ENCODE results near the gene AFDN.

AFDN gene

DNA sequence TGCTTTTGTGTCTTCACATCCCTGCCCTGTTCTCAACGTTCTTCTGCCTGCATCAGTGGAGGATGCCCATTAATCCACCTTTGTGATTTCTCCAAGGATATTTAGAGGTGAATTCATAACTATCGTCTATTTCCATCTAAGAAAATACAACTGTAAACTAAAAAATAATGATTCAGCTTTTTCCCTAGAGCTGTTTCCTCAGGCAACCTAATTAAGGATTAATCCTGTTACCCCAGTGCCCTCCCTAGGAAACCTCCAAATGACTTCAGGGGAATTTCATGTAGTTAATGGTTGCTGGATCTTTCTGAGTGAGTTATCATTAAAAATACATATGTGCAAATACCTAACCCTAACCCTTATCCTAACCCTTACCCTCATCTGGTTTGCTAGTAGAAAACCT, 14.6 kb upstream of the AFDN start:
- no peak for DNase-seq (ENCODE audit: low read depth in 2 of 2)

DNA sequence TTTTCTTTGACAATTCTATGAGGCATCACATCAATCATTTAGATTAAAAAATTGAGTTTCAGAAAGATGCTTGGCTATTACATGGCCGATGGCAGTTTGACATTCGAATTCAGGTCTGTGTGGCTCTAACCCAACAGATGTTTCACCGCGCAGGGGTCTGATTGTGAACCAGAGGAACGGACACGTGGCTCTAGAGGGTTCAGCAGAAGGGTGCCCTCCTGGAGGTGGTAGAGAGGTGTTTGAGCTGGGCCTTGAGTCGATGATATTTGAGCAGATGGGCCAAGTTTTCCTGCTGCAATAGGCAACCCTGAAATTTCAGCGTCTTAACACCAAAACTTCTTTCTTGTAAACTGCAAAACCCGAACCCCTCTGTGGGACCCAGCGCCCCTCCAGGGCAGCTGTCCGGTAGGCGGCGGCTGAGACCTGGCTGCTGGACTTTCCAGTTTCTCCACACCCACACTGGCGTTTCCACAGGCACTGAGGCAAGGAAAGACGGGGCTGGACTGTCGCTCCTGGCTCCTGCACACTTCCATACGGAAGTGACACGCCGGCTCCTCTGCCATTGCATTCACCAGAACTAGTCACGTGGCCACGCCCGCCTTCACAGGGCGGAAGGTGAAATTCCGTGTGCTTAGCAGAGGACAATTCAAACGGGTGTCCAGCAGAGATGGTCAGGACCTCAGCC, 11.3 kb upstream of the AFDN start:
- DNase-seq (ENCODE audit: low read depth in 2 of 2): no peak

DNA sequence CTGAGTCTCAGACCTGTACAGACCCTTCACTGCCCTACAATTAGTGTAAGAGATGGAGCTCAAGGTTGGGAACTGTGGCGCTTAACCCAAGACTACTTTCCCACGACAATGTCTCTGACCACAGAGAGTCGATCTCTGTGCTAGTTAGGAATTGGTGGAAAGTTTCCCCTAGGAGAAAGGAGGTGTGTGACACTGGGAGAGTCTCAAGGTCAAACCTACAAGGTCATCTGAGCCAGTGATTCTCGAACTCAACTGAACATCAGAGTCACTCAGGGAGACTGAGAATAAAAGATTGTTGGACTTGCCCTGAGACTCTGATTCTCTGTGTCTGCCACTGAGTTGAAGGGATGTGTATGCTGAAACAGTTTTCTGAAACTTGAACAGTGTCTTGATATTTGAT, 9.7 kb upstream of the AFDN start:
- no peak for DNase-seq (ENCODE audit: low read depth in 2 of 2)

DNA sequence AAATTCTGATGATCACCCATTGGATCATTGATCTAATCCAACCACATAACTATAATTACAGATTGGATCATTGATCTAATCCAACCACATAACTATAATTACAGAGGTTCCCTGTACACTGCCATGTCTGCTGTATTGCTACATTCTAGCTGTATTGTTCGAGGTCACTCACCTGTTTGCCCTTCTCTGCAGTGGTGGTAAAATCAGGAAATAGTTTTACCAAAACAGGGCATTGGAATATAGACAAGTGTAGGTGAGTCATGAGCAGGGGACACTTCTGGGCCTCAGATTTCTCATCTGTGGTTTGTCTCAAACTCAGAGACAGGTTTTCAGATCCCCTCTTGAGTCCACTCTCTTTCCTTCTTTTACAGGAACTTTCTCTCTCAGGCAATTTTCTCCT, 9.0 kb upstream of the AFDN start:
- DNase-seq (ENCODE audit: low read depth in 2 of 2): no peak

DNA sequence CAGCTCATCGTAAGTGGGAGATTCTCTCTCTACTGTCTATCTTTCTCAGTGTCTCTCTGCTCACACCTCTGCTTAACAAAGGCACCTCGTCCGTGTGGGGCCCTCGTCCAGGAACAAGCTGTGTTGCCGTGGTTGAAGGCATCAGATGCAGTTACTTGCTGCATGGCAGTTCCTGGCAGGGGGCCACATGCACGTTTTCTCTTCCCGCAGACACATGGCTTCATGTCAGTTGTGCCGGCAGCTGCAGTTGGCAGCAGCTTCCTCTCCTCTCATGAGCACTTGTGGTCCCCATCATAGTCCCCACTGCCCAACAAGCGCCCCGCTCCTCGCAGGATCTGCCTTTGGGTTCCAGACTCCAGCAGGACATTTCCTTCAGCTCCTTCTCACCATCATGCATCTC, 7.1 kb upstream of the AFDN start:
- no peak for DNase-seq (ENCODE audit: low read depth in 2 of 2)

DNA sequence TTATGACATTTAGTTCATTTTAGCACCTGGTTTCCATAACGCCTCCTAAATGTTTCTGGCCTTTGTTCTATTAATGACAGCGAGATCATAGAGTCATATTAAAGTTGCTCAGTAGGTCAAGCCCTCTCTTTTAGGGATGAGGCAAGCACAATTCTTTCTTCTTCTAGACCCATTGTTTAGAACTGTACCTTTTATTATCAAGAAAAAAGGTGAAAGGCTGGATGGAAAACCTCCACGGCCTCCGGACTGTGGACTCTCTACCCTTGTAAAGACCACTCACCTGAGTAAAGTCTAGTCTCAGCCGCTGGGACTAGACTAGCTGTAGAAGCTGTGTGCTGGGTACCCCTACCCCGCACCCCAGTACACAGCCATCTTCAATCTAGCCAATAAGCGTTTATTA, 6.0 kb upstream of the AFDN start:
- no peak for DNase-seq (ENCODE audit: low read depth in 2 of 2)

DNA sequence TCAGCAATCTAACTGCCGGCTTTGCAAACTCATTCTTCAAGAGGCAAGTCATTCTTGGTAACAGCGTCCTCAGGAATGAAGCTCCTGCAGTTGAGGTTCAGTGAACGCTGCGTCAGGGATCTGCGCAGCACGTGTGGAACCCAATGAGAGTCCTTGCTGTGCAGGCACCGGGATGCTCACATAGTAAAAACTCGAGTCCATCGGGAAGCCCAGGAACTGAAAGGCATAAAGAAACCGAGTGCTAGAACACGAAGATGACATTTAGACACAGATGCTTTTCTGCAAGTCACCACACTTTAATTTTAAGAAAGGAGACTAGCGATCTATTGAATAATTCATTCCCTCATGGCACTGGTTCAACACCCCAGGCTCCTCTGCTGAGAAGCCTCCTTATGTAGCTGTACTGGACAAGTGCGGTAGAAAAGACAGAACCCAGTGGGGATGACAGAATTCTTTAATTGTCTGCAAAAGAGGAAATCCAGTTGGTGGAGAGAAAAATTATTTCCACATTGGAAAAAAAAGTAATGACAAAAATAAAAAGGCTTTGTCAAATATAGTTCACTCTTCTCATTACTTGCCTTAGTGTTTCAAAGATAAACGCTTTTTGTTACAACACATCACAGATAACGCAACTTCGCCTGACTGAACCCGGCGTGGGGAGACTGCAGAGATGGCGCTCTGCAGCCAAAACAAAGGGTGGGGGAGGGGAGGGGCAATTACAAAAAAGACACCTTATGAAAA, 1.9 kb upstream of the AFDN start:
- DNase-seq (ENCODE audit: low read depth in 2 of 2): no peak

DNA sequence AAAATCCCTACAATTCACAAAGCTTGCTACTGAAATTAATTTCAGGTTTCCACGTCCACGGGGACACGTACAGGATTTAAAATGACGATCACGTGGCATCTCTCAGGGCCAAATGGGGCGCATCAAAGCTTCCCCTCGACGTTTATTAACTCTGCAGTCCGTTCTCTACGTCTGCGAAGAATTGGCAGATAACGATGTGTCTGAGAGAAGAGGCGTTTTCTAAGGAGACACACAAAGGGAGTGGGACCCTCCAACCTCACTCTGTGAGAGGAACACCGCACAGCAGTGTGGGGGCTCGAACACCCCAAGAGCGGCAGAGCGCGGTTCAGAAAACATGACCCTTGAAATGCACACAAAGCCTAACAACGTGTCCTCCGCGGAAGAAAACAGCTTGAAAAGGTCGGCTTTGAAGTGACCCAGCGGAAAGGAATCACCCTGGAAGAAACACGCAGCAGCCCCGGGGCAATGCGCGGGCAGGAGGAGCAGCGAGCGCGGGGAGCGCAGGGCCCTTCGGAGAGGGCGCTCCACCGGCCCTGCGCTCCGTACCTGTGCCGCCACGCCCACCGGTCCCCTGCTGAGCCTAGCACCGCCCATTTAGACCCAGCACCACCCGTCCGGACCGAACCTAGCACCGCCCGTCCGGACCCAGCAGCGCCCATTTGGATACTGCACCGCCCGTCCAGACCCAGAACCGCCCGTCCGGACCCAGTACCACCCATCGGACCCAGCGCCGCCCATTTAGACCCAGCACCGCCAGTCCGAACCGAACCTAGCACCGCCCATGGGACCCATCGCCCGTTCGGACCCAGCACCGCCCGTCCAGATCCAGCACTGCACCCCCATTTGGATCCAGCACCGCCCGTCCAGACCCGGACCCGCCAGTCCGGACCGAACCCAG, 1.1 kb upstream of the AFDN start:
- no peak for DNase-seq (ENCODE audit: low read depth in 2 of 2)

DNA sequence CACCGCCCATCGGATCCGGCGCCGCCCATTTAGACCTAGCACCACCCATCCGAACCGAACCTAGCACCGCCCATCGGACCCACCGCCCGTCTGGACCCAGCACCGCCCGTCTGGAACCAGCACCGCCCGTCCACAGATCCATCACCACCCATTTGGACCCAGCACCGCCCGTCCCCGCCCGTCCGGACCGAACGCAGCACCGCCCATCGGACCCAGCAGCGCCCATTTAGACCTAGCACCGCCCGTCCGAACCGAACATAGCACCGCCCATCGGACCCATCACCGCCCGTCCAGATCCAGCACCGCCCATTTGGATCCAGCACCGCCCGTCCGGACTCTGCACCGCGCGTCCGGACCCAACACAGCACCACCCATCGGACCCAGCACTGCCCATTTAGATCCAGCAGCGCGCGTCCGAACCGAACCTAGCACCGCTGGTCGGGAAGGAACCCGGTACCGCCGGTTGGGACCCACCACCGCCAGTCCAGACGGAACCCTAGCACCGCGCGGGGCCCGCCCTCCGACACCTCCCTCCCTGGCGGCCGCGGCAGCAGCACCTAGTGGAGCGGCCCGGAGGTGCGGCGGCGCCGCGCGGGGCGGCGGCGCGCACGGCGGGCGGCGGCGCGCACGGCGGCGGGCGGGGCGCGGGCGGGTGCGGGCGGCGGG, 348 bp upstream of the AFDN start:
- peak in 1 of 2 donors; percentile 43 for DNase-seq (ENCODE audit: low read depth in 2 of 2)

DNA sequence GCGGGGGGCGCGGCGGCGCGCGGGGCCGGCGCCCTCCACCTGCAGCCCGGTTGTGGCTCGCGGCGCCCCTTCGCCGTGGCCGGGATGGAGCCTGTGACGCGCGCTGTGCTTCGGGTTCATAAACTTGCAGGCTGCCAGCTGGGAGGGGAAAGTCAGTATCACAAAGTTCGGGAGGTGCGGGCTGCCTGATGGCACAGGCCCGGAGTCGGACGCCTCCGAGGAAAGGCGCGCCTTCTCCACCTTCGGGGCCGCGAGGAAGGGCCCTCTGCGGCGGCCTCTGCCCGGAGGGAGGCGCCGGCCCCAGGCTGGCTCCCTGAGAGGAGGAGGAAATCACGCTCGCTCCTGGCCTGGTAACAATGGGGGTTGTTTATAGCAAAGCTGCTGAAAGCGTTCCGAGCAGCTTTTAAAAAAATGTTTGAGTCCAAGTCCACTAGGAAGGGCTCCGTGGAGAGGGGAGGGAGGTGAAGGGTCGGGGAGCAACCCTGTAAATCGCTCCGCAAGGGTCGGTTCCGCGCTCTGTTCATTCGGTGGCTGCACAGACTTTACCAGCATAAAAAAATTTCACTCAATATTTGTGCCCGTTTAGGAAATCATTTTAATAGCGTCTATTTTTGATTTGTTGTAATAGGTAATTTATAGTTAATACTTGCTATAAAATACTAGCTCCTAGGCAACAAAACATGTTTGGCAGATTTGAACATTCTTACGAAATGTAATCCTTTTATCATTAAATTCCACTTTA, 1.0 kb downstream of the AFDN start:
- no peak for DNase-seq (ENCODE audit: low read depth in 2 of 2)

DNA sequence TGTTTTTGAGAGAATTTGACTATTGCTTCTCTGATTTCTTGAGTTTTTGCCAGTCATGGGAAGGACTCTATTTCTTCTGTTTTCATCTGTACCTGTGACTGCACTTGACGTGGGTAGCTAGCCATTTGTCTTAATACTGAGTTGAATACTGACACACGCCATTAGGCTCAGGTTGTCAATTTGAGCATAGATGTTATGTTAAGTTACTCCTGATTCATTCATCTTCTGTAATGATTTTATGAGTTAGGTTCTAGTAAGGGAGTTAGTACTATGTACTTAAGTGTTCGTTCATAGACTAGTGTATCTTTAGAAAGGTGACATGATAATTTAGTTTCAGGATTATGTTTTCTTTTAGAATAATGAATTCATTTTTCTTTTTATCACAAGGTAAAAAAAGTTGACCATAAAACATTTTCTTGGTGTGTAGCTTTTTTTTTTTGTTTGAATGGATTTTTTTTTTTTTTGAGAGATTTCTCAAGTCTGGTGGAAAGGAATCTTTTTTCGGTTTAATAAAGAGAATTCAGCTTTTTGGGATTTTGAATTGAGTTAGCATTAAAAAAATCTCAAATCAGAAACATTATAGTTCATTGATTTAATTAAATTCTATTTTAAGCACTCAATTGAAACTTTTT, 1.7 kb downstream of the AFDN start:
- no peak for DNase-seq (ENCODE audit: low read depth in 2 of 2)

DNA sequence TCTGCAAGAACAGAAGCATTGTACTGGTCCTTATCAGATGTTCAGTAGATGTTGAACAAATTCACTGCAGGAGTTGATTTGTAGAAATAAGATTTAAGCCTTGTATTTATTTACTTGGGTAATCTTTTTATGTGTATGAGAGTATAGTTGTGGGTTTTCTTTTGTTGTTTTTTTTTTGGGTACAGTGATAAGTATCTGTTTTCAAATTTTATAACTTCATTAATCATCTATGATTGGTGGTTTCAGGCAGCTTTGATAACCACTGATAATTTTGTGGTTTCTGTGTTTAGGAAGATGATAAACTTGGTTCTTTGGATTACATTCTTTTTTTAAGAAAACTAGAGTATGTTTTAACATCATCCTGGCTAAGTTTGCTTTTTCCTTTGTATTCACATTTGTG, 2.8 kb downstream of the AFDN start:
- DNase-seq (ENCODE audit: low read depth in 2 of 2): no peak

DNA sequence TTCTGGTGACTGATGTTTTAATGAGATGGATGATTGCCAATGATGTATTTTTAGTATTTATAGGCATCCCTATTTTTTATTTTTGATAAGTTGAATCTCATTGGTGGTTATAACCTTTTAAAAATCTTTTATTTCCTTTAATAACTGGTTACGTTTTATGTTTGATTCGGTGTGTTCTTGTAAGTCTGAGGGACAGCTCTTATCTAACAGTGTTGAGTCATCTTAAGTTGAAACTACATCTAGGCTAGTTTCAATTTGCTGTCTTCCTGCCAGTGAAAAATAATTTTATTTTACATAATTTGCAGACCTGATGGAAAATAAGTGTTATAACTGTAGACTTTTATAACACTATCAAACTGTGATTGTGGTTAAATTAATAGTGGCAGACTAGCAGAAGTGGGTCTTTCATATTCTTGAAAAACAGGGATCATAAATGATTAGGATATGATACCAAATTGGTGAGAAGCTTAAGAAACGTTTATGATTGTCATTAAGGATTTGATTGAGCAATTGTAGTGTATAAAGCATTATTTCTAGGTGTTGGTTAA, 4.6 kb downstream of the AFDN start:
- DNase-seq (ENCODE audit: low read depth in 2 of 2): no peak

DNA sequence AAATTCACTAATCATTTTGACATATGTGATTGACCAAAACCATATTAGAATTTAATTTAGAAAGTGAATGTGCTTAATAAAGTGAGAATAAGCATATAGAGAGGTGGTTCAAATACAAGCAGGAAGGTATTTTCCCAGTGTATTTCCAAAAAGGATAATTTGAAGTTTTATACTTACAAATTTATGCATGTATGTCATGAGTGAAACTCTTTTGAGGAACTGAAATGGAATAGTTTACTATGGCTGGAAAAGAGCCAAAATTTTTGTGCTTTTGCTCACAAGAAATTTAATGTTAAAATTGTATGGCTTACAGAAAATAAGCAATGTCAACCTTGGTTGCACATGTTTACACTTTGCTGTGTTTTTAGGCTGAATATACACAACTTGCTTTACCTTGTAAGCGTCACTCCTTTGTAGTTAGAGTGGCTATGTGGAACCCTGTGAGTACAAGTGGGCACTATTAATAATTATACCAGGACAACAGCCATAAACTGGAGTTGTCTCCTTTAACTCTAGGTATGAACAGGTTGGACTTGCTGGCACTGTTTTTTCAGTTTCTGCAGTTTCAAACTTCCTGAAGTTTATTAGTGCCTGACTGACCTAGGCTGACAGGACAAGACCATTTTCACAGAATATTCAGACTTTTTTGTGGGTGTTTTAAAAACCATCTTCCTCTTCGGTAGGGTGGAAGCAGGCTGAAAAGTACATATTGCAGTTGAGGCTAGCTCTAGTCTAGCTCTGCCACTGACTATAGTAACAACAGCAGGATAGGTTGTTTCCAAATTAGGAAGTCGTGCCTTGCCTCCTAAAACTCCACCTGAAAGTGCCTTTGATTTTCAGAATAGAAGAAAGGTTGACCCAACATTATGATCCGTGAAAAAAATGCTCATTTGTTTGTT, 6.0 kb downstream of the AFDN start:
- no peak for DNase-seq (ENCODE audit: low read depth in 2 of 2)

DNA sequence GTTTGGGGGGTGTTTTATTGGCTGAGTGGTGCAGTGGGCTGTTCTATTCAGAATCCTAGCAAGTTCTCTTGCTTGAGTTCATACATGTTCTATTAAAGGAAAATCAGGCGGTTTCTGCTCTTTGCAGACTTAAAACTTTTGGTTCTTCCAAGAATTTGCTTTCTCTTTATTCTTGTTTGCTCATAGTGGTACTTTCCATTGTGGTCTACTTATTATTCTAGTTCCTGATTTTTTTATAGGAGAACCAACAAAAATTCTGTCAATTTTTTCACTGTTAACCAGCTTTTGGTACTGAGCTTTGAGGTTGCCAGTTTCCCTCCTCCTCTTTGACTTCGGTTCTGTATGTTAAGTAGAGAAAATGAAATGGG, 6.7 kb downstream of the AFDN start:
- no peak for DNase-seq (ENCODE audit: low read depth in 2 of 2)

DNA sequence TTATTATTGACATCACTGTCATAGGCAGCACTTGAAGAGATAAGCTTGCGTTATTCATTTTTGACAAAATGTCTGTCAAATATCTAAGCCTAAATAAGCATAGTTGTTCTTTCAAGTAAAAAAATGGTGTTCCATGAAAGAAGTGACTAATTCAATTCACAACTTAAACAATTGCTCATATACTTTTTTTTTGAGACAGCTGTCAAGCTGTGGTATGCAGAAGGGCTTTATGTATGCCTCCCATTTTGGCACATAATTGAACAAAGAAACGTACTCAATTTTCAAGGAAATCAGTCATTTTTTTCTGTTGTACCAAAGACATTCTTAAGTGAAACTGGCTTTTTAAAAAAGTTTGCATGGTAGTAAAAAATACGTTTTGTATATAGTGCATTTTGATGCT, 8.5 kb downstream of the AFDN start:
- DNase-seq (ENCODE audit: low read depth in 2 of 2): no peak

DNA sequence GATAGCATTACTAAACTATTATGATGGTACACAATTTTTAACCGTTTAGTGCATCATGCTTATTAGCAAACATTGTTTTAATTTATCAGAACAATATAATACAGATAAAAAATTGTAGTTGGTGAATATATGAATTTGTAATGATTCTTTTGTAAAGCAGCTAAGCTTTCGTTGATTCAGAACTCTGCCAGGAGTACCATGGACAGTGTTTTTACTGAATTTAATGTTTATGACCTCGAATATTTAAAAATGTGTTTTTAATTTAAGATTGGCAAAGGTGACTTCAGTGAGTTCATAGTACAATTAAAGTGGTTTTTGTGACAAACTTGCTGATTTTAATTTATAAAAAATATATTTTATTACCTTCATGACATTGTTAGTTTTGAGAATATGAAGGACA, 10.0 kb downstream of the AFDN start:
- DNase-seq (ENCODE audit: low read depth in 2 of 2): no peak

DNA sequence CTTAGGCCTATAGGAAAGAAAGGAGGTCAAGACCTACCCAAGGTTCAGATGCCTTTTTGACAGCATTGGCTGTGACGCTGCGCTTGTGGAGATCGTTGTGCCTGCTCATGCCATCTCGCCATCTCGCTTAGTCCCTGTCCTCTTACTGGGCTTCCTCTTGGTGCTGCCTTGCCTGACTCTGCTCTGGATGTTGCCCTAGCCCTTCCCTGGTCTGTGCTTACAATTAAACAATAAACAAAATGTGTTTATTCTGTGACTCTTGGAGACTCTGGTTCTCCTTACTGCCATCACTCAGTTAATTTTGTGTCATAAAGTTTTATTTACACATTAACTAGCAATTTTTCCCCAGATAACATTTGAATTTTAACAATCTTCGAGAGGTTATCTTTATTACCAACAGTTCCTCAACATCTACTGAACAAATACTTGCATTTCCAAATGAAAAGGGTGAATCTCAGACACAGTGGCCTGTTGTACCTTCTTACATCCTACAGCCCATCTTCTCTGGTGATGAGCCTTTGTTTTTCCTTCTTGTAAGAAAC, 11.6 kb downstream of the AFDN start:
- no peak for DNase-seq (ENCODE audit: low read depth in 2 of 2)

DNA sequence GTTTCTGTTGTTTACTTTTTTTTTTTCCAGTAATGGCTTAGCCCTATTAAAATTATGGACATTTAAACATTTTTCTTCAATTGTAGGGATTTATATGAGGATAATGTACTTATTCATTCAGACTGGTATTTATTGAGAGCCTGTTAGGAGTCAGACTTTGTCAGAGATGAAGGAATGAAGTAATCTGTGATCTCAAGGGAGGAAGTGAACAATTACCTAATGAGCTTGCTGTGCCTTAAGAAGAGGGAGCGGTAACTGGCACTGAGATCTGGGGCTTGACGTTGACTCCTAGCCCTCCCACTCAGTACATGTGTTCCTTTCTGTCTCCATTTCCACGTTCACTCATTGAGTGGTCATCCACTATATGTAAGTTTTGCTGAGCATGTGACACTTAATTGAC, 12.6 kb downstream of the AFDN start:
- no peak for DNase-seq (ENCODE audit: low read depth in 2 of 2)
